GM21447 (cell line): ENCODE results near the gene KCNMB4.
"Not testable (repeated sequence)": the region's sequence is repeated elsewhere in the genome, so short reads cannot be mapped to it uniquely, and the experiment has no call there.

Experiments
- ATAC-seq: cut with Tn5 transposase; IDR thresholded peaks from one replicate; pipeline ENCODE4 v1.9.1; 2021; ENCODE audit not compliant: unreplicated experiment

The KCNMB4 gene

DNA sequence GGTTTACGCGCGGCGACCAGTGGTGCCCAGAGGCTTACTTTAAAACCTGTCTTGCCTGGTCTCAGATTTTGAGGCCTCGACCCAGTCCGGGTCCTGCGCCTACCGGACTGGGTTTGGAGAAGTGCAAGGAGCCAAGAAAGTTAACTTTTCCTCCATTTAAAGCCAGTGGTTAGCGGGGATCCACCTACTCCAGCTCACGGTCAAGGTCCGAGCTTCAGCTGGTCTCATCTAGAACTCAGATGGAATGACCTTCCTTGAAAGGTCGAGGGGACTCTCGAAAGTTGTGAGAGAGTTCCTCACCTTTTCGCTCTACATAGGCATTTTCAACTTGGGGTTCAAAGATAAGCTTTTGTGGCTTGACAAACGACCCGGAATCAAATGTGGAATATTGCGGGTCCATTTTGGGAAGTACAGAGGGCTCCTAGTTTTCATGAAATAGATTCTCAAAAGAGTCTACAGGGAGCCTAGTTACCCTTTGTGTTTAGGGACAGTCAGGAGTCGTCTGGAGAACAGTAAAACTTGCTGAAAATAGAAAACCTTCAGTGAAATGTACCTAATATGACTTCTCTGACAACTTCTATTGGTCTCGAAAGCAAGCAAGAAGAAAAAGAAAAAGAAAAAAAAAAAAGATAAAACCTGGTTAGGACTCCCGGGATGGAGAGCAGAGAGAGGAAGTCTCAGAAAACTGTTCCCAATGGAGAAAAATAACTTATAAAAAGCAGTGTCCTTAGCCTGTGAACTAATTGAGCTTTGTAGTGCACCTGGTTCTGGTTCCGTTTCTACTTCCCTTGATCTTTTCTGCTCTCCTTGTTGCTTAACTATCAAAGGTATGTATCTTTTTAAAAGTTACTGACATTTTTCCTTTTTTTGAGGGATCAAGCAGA, 1.4 kb downstream of the KCNMB4 start:
- ATAC-seq, result no peak

DNA sequence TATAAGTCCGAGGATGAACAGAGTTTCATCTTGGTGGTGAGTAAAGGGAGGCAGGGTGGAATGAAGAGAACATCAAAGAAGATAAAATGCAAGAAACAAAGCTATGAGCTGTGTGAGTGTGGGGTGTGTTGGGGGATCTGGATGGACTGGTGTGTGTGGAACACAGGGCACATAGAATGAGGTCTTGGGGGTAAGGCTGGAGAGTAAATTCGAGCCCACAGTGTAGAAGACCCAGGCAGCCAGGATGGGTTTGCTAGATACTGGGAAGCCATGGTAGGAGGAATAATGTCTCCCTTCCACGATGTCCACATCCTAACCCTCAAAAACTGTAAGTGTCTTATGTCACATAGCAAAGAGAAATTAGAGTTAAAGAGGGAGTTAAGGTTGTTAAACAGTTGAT, 6.8 kb downstream of the KCNMB4 start:
- ATAC-seq, result no peak

DNA sequence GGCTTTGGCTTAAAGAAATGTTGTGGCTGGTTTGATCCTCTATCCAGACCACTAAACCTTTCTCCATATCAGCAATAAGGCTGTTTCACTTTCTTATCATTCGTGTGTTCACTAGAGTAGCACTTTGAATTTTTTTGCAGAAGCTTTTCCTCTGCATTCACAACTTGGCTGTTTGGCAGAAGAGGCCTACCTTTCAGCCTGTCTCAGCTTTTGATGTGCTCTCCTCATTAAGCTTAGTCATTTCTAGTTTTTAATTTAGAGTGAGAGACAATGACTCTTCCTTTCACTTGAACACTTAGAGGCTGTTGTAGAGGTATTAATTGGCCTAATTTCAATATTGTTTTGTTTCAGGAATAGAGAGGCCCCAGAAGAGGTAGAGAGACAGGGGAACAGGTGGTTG, 13.8 kb downstream of the KCNMB4 start:
- ATAC-seq, result no peak

DNA sequence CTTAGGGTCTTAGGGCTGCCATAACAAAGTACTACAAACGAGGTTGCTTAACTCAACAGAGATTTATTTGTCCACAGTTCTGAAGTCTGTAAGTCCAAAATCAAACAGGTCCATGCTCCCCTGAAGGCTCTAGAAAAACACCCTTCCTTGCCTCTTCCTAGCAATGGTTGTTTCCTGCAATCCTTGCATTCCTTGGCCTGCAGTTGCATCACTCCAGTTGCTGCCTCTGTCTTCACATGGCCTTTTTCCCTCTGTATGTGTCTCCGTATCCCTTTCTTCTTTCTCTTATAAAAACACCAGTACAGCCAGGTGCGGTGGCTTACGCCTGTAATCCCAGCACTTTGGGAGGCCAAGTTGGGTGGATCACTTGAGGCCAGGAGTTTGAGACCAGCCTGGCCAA, 17.4 kb downstream of the KCNMB4 start:
- no peak for ATAC-seq

DNA sequence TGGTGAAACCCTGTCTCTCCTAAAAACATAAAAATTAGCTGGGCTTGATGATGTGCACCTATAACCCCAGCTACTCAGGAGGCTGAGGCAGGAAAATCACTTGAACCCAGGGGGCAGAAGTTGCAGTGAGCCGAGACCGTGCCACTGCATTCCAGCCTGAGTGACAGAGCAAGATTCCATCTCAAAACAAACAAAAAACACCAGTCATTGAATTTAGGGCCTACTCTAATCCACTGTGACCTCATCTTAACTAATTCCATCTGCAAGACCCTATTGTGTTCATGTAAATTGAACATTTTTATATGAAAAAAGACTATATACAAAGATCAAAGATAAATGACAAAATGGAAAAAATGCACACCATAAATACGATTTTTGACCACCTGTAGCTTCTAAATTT, 17.8 kb downstream of the KCNMB4 start:
- no peak for ATAC-seq

DNA sequence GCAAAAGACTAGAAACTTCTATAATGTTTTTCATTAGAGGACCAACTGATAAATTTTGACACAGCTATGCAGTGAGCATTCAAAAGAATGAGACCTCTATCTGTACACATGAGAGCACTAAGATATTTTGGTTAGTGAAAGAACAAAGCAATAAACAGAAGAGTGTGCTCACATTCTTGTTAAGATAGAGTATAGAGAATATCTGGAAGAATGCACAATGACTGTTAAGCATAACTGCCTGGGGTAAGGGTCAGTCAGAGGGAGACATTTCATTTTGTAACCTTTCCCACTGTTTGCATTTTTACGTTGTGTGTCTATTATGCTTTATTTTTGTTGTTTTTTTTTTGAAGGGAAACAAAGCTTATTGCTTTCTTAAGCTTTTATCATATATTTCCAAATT, 20.7 kb downstream of the KCNMB4 start:
- no peak for ATAC-seq

DNA sequence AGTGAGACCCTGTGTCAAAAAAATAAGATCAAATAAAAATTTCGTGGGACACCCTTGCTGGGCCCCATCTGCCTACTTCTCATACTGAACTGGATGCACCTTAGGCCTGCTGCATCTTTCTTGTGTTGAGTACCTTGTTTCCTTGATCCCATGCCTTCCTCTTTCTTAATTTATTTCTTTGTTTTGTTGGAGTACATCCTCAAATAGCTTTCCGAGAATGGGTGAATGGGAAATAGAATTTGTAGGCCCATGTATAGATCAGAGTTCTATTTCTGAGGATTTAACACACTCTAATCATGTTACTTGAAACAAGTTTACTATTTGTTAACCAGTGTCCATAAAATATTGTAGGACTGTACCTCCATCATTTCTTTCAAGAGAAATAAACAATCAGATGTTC, 23.6 kb downstream of the KCNMB4 start:
- no peak for ATAC-seq

DNA sequence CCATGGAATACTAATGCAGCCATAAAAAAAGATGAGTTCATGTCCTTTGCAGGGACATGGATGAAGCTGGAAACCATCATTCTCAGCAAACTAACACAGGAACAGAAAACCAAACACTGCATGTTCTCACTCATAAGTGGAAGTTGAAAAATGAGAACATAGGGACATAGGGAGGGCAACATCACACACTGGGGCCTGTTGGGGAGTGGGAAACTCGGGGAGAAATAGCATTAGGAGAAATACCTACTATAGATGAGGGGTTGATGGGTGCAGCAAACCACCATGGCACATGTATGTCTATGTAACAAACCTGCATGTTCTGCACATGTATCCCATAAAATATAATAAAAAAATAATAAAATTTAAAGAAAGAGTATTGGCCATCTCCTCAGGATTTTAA, 26.5 kb downstream of the KCNMB4 start:
- ATAC-seq, result not testable (repeated sequence)

DNA sequence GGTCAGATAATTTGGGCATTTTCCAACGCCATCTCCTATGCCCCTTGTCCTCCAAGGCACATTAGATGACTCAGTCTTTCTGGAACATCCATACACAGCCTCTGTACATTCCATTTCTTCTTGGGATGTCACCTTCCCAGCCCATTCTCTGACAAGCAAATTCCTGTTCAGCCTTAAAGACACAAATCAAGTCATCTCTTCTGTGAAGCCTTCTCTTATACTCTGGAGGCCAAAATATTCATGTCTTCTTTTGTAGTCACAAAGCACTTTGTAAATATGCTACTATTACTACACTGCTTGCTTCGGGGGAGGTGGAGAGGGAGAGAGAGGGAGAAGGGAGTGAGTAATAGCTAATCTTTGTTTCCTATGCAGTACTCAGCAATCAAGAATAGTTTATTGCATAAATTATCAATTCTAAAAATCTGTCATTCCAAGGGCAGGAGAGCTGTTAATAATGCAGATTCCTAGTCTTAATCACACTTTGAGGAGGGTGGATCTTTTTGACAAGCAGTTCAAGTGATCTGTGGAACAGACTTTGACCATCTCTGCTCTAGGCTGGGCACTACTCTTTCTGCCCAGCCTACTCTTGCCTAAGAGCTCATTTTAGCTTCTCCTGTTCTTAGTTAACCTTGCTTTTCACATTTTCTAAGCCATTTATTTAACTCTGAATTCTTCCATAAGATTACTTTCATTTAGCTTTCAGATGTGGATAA, 27.9 kb downstream of the KCNMB4 start:
- ATAC-seq, result no peak

DNA sequence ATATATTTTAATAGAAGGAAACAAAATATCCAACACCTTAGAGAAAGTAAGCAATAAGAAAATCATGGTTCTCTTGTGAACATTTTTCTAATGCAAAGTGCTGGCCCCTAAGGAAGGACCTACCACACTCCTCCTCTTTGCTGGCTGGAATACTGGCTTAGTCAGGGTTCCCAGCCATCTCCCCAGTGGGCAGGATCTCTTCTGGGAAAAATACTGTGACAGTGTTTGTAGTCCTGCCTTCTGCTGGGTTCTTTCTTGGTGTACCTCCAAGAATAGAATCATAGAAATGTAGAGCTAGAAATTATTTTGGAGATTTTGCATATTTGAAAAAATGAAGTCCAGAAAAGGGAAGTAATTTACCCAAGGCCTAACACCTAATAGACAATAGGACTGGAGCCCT, 31.9 kb downstream of the KCNMB4 start:
- no peak for ATAC-seq

DNA sequence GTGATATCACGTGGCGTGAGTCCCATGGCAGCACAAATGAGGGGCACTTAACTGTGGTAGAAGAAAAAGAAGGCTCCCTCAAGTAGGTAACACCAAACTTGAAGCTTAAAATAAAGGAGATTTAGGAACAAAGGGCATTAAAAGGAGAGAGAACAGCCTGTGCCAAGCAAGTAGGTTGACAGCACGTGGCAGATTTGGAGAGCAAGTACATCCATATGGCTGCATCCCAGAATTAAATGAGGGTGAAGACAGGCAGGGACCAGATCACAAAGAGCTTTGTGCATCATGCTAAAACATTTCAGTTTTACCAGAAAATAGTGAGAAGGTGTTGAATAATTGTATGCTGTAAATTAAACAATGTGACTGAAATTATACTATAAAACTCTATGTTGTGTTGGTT, 32.8 kb downstream of the KCNMB4 start:
- no peak for ATAC-seq

DNA sequence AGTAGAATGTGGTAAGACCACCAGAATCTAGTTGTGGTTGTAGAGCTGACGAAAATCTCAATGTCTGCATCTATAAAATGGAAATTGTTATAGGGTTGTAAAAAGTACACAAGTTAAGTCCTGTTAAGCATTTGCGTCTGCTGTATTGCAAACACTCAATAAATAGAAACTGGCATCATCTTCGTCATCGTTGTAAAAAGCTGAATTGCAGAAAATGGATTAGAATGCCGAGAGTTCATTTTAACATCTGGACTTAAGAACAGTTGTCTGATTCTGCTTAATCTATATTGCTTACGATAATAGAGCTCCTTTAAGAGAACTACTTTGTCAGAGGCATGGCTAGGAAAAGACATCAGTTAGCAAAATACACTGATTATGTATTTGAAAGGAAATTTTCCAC, 33.2 kb downstream of the KCNMB4 start:
- ATAC-seq, result no peak

DNA sequence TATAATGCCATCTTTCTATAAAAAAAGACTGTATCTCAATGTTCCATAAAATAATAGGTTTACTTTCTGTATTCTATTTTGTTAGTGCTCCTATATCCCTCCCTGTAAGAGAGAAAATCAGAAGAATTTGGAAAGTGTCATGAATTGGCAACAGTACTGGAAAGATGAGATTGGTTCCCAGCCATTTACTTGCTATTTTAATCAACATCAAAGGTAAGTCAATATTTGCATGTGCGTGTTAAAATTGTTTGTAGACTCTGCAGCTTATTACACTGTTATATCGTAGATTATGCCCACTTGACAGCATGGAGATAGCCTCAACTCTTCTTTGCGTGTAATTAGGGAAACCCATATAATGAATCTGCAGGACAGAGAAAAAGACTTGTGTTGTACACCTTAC, 34.0 kb downstream of the KCNMB4 start:
- no peak for ATAC-seq

DNA sequence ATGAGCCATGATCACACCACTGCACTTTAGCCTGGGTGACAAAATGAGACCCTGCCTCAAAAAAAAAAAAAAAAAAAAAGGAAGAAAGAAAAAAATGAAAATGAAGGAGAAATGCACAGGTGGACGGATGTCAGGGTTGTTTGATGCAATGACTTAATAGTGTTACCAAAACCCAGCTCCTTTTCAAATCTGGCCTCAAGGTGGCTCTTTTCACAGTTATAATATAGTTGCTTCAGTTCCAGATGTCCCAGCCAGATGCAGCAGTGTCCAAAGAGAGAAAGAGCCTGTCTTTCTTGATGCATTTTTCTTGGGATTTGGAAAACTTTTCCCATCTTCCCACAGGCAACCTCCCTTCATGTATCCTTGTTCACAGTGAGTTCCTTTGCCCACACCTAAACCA, 36.5 kb downstream of the KCNMB4 start:
- ATAC-seq, result no peak

DNA sequence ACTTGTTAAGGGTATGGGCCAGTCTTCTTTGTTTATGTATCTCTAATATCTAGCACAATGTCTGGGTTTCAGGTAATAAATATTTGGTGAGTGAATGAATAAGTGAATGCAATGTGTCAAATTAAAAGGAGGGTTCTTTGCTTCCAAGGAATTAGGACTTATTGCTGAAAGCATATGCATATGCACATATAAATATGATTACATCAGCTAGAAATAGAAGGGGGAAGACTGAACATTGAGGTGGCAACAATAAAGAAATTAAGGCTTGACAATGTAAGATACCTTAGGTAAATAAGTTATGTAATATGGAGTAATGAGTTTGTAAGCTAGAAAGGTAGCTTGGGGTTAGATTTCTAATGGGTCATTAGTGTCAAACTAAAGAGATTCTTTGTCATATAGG, 37.7 kb downstream of the KCNMB4 start:
- no peak for ATAC-seq

DNA sequence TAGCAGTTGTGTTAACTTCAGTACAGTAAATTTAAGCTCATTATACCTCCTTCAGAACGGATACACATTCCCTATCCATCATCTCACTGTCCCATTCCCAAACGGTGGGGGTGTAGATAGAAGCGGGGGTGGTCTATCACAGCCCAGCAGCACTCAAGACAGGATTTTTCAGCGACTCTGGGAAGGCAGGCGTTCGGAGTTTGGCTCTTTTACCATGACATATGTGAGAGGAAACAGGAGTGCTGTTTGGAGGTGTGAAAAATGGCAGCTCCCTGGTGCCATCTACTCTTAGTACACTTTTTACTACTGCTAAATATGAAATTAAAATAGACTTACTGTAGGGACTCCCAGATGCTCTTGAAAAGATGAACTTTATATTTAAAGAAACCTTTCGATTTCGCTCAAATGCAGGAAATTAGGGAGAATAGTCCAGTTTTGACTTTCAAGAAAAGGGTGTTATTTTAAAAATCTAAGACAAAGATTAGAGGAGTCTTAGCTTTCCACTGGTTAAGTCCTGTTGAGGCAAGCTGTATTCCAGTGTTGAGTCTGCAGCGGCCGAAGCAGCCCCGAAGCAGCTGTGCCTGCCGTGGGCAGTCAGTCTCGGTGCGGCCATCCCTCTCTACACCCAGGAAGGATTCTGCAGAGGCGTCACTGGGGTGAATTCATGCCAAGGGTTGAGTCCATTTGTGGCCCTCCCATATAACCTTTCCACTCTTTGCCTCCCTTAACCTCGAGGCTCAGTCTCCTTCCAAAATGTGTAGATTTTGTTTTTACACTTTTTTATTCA, 42.1 kb downstream of the KCNMB4 start:
- no peak for ATAC-seq

DNA sequence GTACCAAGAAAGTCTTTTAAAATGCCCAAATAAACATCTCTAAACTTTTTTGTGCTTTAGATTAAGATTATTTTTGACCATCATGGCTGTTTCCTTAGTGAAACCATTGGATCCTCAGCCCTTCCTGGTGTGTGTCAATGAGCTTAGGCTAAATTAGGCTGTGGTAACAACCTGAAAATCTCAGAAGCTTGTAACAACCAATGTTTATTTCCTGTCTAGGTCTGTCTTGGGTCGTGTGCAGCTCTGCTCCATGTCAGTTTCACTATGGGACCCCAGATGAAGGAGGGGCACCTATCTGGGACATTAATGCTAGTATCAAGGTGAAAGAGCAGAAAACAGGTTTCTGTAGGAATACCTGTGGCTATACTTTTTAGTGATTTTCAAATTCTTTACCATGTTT, 49.9 kb downstream of the KCNMB4 start:
- ATAC-seq, result no peak

DNA sequence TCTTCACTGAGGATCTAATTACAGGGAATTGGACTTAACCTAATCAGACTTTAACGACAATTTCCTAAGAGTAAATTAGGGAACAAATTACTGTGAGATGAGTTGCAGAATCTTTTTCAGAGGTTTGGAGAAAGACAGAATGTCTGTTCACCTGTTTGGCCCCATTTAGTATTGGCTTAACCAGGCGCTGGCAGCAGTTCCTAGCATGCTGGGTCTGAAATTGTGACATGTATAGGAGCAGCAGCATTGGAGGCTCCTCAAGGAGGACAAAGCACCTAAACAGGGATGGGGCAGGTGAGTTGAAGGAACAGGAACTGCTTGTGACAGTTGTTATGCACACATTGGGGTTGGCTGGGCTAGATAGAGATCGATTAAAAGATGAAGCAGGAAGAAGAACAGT, 51.0 kb downstream of the KCNMB4 start:
- no peak for ATAC-seq

DNA sequence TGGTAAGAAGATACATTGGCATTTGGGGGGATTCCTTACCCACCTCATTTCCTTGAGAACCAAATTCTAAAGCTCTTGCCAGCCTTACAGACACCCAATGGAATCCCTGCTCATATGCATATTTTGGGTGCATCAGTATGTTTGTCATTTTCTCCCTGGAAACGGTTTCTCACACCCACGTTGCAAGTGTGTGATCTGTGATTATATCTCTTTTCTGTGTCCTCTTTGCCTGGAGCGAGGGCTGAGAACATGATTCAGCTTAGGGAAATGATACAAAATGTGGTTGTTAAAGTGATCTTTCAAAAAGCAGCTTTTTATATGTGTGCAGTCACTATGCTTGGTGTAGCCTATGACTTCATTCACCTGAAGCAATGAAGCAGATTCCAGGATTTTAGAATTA, 52.0 kb downstream of the KCNMB4 start:
- ATAC-seq, result no peak

DNA sequence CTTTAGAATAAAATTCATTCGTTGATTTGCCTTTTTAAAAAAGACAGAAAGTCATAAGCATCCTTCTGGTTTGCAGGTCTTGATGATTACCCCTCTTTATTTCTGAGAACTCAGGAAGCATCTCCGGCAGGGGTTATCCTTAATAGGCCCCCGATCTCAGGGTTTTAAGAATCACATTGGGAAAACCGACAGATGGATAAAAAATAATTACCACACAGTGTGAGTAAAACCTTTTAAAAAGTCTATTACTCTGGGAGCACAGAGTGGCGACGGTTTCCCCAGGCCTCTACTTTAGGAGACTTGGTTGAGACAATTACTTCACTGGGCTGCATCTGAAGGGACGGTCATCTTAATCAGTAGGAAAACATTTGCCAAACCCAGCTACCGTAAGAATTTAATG, 56.5 kb downstream of the KCNMB4 start:
- no peak for ATAC-seq

DNA sequence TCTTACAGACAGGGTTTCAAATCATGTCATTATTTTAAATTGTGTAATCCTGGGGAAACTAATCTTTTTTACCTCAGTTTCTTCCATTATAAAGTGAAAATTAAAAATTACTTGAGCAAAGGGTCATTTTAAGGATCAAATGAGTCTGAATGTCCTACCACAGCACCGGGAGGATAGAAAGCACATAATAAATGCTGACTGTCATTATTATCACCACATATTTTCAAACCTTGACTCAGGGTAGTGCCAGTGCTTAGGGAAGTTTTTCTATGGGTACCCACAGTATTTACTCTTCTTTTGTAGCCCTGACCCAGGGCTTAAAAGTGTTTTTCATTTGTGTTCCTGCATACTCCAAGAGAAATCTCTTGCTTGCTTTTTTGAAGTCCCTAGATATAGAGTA, 60.5 kb downstream of the KCNMB4 start:
- no peak for ATAC-seq

DNA sequence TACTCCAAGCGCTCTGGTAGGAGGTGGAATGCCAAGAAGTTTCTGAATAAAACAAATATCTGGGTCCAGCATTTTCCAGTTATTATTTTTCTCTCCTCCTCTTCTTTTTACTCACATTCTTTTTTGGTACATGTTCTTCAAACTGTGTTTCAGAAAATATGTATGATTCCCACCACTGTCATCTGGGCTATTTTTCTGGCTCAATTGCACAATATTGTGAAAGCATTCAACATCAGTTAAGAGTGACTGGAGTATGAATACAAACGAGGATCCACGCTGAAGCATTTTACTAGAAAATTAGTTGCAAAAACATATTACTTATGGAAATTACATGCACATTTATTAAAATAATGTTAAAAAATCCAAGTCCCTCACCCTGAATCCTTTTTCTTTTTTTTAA, 61.5 kb downstream of the KCNMB4 start:
- ATAC-seq, result no peak
